Germinal center (tissue), 1 donor: ENCODE data around the gene PCDHGB2.
A peak's percentile ranks its signal among the peaks of the same experiment; 100 is the strongest.
"Not testable (repeated sequence)": the region's sequence is repeated elsewhere in the genome, so short reads cannot be mapped to it uniquely, and the experiment has no call there.

Experiments used
- DNase-seq: peaks from one replicate; pipeline ENCODE4 v3.0.0; 2012; ENCODE audit warnings: mixed read lengths, low spot score

PCDHGB2 gene

DNA sequence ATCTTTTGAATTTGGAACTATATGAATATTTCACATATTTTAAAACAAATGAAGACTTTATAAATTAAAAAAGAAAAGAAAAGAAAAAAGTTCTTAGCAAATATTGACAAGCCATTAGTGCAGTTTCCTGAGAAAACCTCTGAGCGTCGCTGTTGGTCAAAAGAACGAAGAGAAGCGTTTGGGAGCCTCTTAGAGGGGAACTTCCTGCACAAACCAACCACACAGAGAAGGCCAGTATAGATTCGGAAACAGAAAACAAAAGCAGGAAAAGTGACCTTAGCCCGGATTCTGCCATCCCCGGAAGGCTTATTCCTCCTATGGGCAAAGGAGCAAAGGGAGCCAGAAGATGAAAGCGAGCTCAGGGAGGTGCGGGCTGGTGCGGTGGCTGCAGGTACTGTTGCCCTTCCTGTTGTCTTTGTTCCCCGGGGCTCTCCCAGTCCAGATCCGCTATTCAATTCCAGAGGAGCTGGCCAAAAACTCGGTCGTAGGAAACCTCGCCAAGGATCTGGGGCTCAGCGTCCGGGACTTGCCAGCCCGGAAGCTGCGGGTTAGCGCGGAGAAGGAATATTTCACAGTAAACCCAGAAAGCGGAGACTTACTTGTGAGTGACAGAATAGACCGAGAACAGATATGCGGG is at the start of gene PCDHGB2:
PCDHGB2 (plus strand) TSS at position 205 of the 637 bp plus-strand sequence; CDS start at position 347, 142 bp downstream.
- DNase-seq = peak; percentile 70

DNA sequence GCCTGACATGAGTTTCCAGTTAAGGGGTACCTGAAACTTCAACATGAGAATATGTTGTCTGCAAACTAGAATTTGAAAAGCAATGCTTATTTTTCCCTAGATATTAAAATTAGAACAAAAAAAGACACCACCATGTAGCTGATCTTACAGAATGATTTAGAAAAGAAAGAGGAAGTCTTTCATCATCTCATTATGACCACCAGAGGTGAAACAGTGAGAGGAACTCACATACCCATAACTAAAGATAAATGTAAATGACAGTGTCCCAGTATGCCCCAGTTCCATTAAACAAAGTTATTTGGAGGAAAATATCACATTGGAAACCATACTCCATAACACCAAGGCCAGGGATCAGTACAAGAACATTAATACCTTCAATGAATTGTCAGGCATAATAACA is 46.1 kb upstream of the PCDHGB2 start:
- DNase-seq = no peak

DNA sequence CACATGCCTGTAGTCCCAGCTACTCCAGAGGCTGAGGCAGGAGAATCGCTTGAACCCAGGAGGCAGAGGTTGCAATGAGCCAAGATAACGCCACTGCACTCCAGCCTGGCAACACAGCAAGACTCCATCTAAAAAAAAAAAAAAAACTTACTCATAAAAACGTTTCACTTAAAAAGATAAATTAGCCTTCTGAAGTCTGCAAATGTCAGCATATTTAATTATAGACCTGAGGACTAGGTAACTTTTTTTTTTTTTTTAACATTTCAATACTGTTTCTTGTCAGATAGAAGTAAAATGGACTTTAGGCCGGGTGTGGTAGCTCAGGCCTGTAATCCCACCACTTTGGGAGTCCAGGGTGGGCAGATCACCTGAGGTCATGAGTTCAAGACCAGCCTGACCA is 42.8 kb upstream of the PCDHGB2 start:
- not testable (repeated sequence) for DNase-seq

DNA sequence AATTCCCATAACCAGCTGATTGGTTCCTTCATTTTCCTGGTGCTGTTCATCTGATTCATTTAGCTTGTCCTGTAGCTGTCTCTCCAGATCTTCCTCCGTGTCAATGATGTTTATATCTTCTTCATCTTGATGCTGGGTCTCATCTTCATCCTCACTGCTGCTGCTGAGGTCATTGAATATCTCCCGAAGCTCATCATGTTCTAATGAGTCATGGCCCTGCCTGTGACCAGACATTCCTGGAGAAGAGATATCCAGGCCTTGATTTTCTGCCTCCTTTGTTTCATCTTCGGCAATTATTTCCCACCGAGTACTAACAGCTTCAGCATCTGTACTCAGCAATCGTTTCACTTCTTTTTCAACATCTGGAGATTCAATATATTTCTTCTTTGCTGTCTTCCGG is 40.6 kb upstream of the PCDHGB2 start:
- no peak for DNase-seq

DNA sequence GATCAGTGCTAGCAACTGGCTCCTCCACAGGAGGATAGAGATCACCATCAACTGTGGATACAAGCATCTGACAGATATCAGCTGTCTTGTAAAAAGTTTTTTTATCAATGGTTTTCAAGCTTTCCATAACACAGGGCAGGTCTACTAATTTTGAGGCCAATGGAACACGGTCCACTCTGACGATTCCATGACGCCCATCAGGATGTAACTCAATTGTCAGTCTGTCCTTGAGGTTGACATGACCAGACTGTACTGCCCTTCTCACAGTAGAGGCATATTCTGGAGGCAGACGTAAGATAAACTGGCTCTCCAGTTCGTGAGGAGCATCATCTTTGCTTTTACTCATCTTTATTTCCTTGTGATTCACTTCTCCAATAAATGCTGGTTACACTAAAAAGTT is 40.1 kb upstream of the PCDHGB2 start:
- no peak for DNase-seq

DNA sequence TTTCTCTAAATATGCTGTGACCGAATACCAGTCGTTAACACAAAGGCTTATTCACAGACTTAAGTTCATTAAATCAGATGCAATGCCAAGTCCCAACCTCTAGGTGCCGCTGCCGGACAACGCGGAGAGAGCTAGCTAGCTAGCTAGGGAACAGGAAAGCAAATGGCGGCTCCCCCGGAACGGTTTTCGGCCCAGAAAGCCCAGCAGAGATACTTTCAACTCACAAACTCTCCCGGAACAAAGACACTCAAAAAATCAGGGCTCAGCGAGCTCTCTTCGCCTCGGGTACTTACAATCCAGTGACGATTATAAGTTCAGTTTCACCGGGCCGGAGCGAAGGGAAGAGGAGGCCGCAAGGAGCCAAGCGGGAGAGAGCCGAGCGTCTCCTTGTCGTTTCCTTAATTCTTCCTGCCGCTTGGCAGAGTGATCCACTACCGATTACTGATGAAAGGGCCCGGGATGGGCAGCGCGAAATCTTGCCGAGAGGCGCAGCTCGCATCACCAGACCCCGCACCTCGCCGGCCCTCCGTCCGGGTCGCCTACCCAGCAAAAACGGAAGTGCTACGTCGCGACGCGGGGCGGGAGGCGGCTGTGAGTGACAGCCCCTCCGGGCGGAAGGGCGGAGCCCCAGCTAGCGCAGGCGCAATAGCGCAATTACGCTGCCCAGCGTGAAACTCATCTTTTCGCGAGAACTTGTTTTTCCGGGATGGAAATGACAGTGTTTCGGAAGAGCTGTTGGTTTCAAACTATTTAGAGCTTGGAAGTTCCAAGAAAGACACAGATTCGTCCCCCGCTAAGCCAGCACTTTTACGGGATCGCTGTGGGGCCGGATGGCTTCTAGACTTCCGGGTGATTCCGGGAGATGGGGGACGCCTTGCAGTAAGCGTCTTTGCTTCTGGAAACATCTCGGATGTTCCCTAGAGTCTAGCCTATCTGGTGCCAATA is 39.3 kb upstream of the PCDHGB2 start, which contains the start of gene TAF7:
TAF7 (minus strand) TSS at position 560 of the 945 bp plus-strand sequence. CDS start 740 bp downstream, outside the sequence.
- DNase-seq = peak; percentile 93

DNA sequence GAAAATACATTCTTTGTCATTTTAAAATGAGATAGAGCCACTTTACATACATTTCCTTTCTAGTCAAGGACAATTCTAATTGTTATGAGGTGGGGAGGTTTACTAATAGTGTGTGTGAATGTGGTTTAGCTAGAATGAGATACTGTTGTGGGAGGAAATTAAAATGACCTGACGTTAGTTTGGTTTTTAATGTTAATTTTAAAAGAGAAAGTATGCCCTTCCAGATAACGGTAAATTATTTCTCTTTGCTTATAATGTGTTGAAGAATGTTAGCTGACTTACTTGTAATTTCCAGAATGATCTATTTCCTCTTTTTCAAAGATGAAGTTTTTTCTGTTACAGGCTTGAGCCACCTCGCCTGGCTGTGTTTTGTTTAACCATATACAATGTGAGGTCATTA is 37.5 kb upstream of the PCDHGB2 start:
- DNase-seq = no peak

DNA sequence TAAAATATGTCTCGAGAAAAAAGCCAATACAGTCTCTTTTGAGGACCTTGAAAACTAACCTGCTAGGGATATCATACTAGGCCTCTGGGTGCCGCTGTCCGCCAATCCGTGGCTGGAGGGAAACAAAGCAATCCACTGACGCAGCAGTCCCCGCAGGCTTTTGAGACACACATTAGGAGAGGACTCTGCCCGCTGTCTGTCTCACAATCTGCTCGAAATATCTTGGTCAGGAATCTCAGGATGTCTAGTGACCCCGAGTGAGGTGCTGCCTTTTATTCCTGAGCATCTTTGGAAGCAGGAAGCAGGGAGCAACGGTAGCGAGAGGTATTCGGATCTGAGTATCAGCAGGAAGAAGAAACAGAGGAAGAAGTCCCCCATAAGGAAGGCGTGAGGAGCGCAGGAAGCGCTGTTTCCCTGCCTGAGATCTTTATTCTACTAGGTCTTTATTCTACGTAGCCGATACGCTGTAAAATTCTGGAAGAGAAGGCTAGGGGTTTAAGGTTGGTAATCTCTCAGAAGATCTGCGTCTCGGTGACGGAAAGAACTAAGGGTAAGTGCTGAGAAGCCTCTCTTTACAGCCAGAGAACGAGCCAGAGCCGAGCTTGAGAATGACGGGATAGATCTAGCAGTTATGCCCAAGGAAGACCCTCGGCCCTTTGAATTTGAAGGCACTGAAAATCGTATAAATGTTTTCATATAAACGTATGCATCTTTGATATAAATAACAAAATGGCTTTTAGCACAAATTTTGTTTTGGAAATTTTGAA is 33.5 kb upstream of the PCDHGB2 start:
- peak; percentile 60 for DNase-seq

DNA sequence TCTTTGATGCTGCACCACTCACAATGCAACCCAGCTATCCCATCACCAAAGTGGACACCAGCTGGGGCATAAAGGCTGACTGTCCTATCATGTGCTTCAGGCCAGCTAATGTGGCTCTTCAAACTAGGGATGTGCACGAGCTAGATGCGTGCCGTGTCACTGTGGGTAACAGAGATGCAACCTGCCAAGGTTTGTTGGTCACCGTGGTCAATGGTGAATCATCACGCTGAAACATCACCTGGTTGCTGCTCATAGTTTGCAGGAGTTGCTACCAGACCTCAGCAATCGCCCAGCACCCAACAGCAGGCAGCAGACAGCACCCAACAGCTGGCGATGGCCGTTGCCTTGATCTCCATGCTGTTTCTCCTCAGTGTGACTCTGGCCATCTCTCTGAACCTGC is 31.6 kb upstream of the PCDHGB2 start:
- no peak for DNase-seq

DNA sequence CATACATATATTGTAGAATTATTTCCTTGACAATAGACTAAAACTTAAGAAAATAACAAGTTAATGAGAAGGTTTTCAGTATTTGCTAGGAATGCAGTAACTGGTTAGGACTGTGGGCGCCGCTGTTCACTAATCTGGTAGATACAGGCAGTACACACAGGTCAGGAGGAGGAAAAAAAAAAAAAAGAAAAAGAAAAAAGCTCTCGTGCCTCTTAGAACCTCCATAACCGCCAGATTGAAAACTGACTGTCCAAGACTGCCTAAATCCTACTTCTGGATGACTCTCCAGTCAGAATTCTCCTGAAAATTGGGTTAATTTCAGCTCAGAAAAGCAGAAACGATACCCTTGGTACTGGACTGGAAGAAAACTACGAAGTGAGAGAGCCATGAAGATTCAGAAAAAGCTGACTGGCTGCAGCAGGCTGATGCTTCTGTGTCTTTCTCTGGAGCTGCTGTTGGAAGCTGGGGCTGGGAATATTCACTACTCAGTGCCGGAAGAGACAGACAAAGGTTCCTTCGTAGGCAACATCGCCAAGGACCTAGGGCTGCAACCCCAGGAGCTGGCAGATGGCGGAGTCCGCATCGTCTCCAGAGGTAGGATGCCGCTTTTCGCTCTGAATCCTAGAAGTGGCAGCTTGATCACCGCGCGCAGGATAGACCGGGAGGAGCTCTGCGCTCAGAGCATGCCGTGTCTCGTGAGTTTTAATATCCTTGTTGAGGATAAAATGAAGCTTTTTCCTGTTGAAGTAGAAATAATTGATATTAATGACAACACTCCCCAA is 29.3 kb upstream of the PCDHGB2 start, which contains the start of gene PCDHGA1:
PCDHGA1 (plus strand) TSS at position 216 of the 782 bp plus-strand sequence.
- peak; percentile 40 for DNase-seq

DNA sequence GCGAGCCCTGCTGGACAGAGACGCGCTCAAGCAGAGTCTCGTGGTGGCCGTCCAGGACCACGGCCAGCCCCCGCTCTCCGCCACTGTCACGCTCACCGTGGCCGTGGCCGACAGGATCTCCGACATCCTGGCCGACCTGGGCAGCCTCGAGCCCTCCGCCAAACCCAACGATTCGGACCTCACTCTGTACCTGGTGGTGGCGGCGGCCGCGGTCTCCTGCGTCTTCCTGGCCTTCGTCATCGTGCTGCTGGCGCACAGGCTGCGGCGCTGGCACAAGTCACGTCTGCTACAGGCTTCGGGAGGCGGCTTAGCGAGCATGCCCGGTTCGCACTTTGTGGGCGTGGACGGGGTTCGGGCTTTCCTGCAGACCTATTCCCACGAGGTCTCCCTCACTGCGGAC is 27.2 kb upstream of the PCDHGB2 start:
- not testable (repeated sequence) for DNase-seq

DNA sequence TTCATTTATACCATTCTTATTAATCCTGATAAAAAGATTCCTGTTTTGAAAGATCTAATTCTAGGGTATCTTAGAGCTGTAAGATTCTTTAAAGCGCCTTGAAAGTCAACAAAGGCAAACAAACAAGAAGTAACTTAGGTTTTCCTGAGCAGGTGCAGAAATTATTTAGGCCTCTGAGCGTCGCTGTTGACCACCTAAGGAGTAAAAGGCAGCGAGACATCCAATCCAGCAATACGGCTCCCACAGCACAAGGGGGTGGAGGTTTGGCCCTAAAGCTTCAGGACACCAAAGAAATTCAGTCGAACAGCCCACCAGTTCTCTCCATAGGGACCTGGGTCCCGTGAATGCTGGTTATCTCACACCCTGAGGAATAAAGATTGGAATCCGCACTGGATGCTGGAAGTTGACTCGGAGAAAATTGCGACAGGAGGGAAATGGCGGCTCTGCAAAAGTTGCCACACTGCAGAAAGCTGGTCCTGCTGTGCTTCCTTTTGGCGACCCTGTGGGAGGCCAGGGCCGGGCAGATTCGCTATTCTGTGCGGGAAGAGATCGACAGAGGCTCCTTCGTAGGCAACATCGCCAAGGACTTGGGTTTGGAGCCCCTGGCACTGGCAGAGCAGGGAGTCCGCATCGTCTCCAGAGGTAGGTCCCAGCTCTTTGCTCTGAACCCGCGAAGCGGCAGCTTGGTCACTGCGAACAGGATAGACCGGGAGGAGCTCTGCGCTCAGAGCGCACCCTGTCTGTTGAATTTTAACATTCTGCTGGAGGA is 21.1 kb upstream of the PCDHGB2 start, which contains the start of gene PCDHGA2:
PCDHGA2 (plus strand) TSS at position 223 of the 769 bp plus-strand sequence.
- peak; percentile 64 for DNase-seq

DNA sequence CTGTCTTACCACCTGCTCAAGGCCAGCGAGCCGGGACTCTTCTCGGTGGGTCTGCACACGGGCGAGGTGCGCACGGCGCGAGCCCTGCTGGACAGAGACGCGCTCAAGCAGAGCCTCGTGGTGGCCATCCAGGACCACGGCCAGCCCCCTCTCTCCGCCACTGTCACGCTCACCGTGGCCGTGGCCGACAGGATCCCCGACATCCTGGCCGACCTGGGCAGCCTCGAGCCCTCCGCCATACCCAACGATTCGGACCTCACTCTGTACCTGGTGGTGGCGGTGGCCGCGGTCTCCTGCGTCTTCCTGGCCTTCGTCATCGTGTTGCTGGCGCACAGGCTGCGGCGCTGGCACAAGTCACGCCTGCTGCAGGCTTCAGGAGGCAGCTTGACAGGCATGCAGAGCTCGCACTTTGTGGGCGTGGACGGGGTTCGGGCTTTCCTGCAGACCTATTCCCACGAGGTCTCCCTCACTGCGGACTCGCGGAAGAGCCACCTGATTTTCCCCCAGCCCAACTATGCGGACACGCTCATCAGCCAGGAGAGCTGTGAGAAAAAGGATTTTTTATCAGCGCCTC is 18.9 kb upstream of the PCDHGB2 start:
- DNase-seq = not testable (repeated sequence)

DNA sequence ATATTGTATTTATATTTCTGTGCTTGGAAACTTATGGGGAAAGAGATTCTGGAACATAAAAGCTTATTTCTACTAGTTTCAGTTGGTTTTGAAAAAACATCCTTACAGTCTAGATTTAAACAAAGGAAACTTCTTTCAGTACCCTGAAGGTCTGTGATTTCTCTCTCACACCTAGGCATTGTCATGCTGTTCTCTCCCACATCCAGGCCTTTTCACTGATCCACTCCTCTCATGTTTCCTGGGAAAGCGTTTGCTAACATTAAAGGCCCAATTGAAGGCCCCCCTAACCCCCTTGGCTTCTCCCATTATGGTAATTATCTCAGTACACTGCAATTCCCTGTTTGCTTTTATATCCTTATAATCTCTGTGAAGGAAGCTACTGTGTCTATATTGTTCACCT is 17.0 kb upstream of the PCDHGB2 start:
- no peak for DNase-seq

DNA sequence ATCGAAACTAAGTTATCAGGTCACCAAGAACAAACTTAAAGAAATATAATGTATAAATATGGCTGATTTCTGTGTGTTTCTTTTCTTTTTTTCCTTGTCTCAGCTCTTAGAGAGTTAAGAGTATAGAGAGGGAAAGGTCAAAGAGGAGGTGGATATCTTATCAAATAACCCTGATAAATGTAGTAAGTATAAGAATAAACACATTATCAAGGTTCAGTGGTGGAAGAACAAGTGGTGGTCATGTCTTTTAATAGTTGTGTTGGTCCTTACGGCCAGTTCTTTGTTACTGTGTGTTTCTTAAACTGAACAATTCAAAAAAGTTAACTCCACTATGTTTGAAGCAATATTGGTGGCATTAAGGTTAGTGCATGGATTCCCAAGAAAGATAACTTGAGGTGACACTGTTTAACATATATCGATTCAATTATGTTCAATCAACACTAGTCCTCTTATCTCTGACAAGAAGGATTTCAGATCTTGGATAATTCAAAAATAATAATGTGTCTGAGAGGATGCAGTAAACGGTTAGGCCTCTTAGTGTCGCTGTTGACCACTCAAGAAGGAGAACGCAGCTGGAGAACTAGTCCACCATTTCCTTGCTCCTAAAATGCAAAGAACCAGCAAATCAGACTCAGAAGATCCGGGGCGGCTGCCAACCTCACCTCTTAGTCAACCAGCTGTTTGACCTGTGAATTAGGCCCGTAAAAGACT is 16.4 kb upstream of the PCDHGB2 start, which contains the start of gene PCDHGA3:
PCDHGA3 (plus strand) TSS at position 588 of the 711 bp plus-strand sequence. CDS start 205 bp downstream, outside the sequence.
- DNase-seq = peak; percentile 37

DNA sequence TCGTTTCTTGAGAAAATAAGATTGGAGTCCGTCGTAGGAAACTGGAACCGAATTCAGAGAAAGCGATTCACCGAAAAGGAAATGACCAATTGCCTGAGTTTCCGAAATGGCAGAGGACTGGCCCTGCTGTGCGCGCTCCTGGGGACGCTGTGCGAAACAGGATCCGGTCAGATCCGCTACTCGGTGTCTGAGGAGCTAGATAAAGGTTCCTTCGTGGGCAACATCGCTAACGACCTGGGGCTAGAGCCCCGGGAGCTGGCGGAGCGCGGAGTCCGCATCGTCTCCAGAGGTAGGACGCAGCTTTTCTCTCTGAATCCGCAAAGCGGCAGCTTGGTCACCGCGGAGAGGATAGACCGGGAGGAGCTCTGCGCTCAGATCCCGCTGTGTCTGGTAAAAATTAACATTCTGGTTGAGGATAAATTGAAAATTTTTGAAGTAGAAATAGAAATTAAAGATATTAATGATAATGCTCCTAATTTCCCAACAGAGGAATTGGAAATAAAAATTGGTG is 15.8 kb upstream of the PCDHGB2 start:
- no peak for DNase-seq

DNA sequence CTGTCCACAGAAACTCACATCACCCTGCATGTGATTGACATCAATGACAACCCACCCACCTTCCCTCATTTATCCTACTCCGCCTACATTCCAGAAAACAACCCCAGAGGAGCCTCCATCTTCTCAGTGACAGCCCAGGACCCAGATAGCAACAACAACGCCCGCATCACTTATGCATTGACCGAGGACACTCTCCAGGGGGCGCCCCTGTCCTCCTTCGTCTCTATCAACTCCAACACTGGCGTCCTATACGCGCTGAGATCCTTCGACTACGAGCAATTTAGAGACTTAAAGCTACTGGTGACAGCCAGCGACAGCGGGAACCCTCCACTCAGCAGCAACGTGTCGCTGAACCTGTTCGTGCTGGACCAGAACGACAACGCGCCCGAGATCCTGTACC is 14.5 kb upstream of the PCDHGB2 start:
- DNase-seq = no peak

DNA sequence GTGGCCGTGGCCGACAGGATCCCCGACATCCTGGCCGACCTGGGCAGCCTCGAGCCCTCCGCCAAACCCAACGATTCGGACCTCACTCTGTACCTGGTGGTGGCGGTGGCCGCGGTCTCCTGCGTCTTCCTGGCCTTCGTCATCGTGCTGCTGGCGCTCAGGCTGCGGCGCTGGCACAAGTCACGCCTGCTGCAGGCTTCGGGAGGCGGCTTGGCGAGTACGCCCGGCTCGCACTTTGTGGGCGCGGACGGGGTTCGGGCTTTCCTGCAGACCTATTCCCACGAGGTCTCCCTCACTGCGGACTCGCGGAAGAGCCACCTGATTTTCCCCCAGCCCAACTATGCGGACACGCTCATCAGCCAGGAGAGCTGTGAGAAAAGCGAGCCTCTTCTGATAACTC is 13.8 kb upstream of the PCDHGB2 start:
- not testable (repeated sequence) for DNase-seq
